HG02610 (cell line): ENCODE results near the gene PDE2A.
A peak's percentile ranks its signal among the peaks of the same experiment; 100 is the strongest.

ENCODE experiments used
- ATAC-seq: cut with Tn5 transposase; IDR thresholded peaks from one replicate; pipeline ENCODE4 v1.9.1; 2021; ENCODE audit warnings: mild to moderate bottlenecking, moderate library complexity; ENCODE audit not compliant: unreplicated experiment

The PDE2A gene

GRCh38 chr11:72685560-72686480, 11.6 kb upstream of the PDE2A start:
- no peak for ATAC-seq

- no peak for ATAC-seq
These were observed 10.2 kb upstream of the PDE2A start for GRCh38 chr11:72684236-72684912.

GRCh38 chr11:72683782-72684200, 9.6 kb upstream of the PDE2A start:
- ATAC-seq = no peak

- no peak for ATAC-seq
These were observed 8.6 kb upstream of the PDE2A start for GRCh38 chr11:72682858-72683243.

- ATAC-seq = no peak
These were observed 8.1 kb upstream of the PDE2A start for GRCh38 chr11:72682238-72682857.

- ATAC-seq = no peak
These were observed 7.3 kb upstream of the PDE2A start for GRCh38 chr11:72681226-72682153.

- no peak for ATAC-seq
These were observed 6.5 kb upstream of the PDE2A start for GRCh38 chr11:72680624-72681158.

GRCh38 chr11:72679869-72680268, 5.6 kb upstream of the PDE2A start:
- no peak for ATAC-seq

- no peak for ATAC-seq
These were observed 4.3 kb upstream of the PDE2A start for GRCh38 chr11:72678524-72678923.

- ATAC-seq = no peak
These were observed 2.7 kb upstream of the PDE2A start for GRCh38 chr11:72676861-72677341.

- no peak for ATAC-seq
These were observed 999 bp upstream of the PDE2A start for GRCh38 chr11:72675221-72675620.

GRCh38 chr11:72673284-72673942, 809 bp downstream of the PDE2A start:
- no peak for ATAC-seq

- ATAC-seq = no peak
These were observed 1.5 kb downstream of the PDE2A start for GRCh38 chr11:72672597-72673238.

GRCh38 chr11:72671152-72672099, 2.8 kb downstream of the PDE2A start:
- no peak for ATAC-seq

- ATAC-seq = no peak
These were observed 4.2 kb downstream of the PDE2A start for GRCh38 chr11:72670041-72670440.

GRCh38 chr11:72669527-72669926, 4.7 kb downstream of the PDE2A start:
- ATAC-seq = no peak

GRCh38 chr11:72668629-72669347, 5.4 kb downstream of the PDE2A start:
- peak; percentile 91 for ATAC-seq
